Keratinocyte (primary cell): Measurements from ENCODE around the gene ZNFX1. TPM values are rescaled to one million over a fixed set of nuclear protein-coding genes. Genes with fewer than 3 reads are reported as not detected.
"Not testable (repeated sequence)": the region's sequence is repeated elsewhere in the genome, so short reads cannot be mapped to it uniquely, and the experiment has no call there.

Source experiments
- DNase-seq: peaks from one replicate; pipeline ENCODE4 v3.0.0-alpha.2; 2011; ENCODE audit warnings: low read depth, missing footprints, low spot score
- FAIRE-seq: peaks from 2 replicates; lab custom pipeline; 2011; peaks lifted over from hg19 to GRCh38; lab: Jason Lieb, UNC
- H2AFZ ChIP-seq: 2 replicates; pipeline ENCODE4 v1.6.0; 2012; ENCODE audit warnings: low read length, control low read depth, inconsistent platforms; ENCODE audit not compliant: control insufficient read depth
- H3K27ac ChIP-seq: 2 replicates; pipeline ENCODE4 v1.5.1; 2011; ENCODE audit warnings: low read length; ENCODE audit not compliant: control insufficient read depth, insufficient read depth
- H3K27me3 ChIP-seq: 3 replicates; pipeline ENCODE4 v1.6.0; 2011; ENCODE audit warnings: low read length; ENCODE audit not compliant: control insufficient read depth, insufficient read depth; ENCODE audit errors: extremely low read depth
- H3K36me3 ChIP-seq, 2 experiments: 2 replicates in 1 of 2; 3 replicates in 1 of 2; pipeline ENCODE4 v1.5.1; 2011; ENCODE audit warnings: low read length in 2 of 2, mild to moderate bottlenecking in 1 of 2; ENCODE audit not compliant: control insufficient read depth in 2 of 2, insufficient read depth in 2 of 2; ENCODE audit errors: extremely low read depth in 1 of 2
- H3K4me1 ChIP-seq: 3 replicates; pipeline ENCODE4 v1.5.1; 2011; ENCODE audit warnings: low read length; ENCODE audit not compliant: control insufficient read depth, insufficient read depth; ENCODE audit errors: extremely low read depth
- H3K4me2 ChIP-seq: 3 replicates; pipeline ENCODE4 v1.6.0; 2011; ENCODE audit warnings: low read depth, low read length; ENCODE audit not compliant: control insufficient read depth, insufficient read depth; ENCODE audit errors: extremely low read depth
- H3K4me3 ChIP-seq, 3 experiments: fragments of 200-600 bp in 1 of 3; sonication (generic) in 1 of 3; 2 replicates in 2 of 3; 3 replicates in 1 of 3; pipeline ENCODE4 v1.5.1; 2011 to 2016; ENCODE audit warnings: low read length in 3 of 3, mild to moderate bottlenecking in 3 of 3, control low read depth in 2 of 3, inconsistent platforms in 1 of 3, low read depth in 1 of 3, mixed read lengths in 1 of 3, mixed run types in 1 of 3, moderate library complexity in 1 of 3; ENCODE audit not compliant: control insufficient read depth in 2 of 3, insufficient read depth in 2 of 3; ENCODE audit errors: extremely low read depth in 1 of 3
- H3K79me2 ChIP-seq: 2 replicates; pipeline ENCODE4 v1.6.0; 2012; ENCODE audit warnings: low read length; ENCODE audit not compliant: control insufficient read depth, insufficient read depth
- H3K9ac ChIP-seq: 3 replicates; pipeline ENCODE4 v1.6.0; 2011; ENCODE audit warnings: low read length; ENCODE audit not compliant: control insufficient read depth, insufficient read depth; ENCODE audit errors: extremely low read depth
- H3K9me1 ChIP-seq: 3 replicates; pipeline ENCODE4 v1.6.0; 2011; ENCODE audit warnings: low read length; ENCODE audit not compliant: control insufficient read depth, insufficient read depth; ENCODE audit errors: extremely low read depth
- H3K9me3 ChIP-seq: 2 replicates; pipeline ENCODE4 v1.5.1; 2012; ENCODE audit warnings: low read depth, low read length; ENCODE audit not compliant: control insufficient read depth
- H4K20me1 ChIP-seq: 3 replicates; pipeline ENCODE4 v1.6.0; 2011; ENCODE audit warnings: low read length; ENCODE audit not compliant: control insufficient read depth, insufficient read depth; ENCODE audit errors: extremely low read depth
- EZH2 ChIP-seq: IDR thresholded peaks from one replicate; pipeline ENCODE4 v1.6.1; 2012; ENCODE audit warnings: inconsistent platforms, mild to moderate bottlenecking, low read length, moderate library complexity
- dilution Hi-C: fragments of 300-500 bp; cut with MboI; formaldehyde crosslinking; loops from one replicate; pipeline ENCODE4 v1.7.0; 2020; ENCODE audit warnings: low sequenced_read_pairs; ENCODE audit not compliant: extremely low pct_ligation_motif_present
- polyA plus RNA-seq, 5 experiments: library from polyadenylated mRNA; depleted of rRNA in 3 of 5; stranded (reverse) in 3 of 5; stranded (forward) in 1 of 5; unstranded in 1 of 5; fragments of >200 nt; gene quantifications; 1 replicate in 1 of 5; 2 replicates in 3 of 5; 3 replicates in 1 of 5; pipeline versions ENCODE4 v1.2.1 to v1.2.3, GENCODE V29; 2011 to 2012; ENCODE audit warnings: missing spikeins in 2 of 5, low read depth in 1 of 5, low replicate concordance in 1 of 5
- small RNA-seq, 3 experiments: library from RNA; depleted of rRNA; stranded (forward); fragments of <200 nt; gene quantifications; one replicate each; pipeline ENCODE3, GENCODE V24; 2012; ENCODE audit warnings: low read depth in 3 of 3, low replicate concordance in 1 of 3; ENCODE audit not compliant: insufficient read length in 3 of 3
- TF ChIP-seq, protein P1 (sequence below), 3 experiments: IDR thresholded peaks in 1 of 3; conservative IDR thresholded peaks in 1 of 3; optimal IDR thresholded peaks in 1 of 3; 2 replicates in 2 of 3; 3 replicates in 1 of 3; pipeline versions ENCODE3 to v1.5.1; 2011; ENCODE audit warnings: low read length in 3 of 3, mild to moderate bottlenecking in 3 of 3, moderate library complexity in 2 of 3, control low read depth in 1 of 3, inconsistent platforms in 1 of 3; ENCODE audit not compliant: insufficient read depth in 2 of 3; ENCODE audit errors: extremely low read depth in 1 of 3

Gene ZNFX1
- polyA plus RNA-seq, 1 donor (not counting 4 experiments of a cell fraction or from before 2014, with no cell fraction given), result 14.2 TPM

GRCh38 chr20:49199729-49200293 lies 78.0 kb downstream of the ZNFX1 start:
- no peak overlapping the region for H3K4me2 ChIP-seq
- H3K4me3 ChIP-seq, result no peak overlapping the region
- TF ChIP-seq EZH2, result no peak
- TF ChIP-seq, protein P1, sequence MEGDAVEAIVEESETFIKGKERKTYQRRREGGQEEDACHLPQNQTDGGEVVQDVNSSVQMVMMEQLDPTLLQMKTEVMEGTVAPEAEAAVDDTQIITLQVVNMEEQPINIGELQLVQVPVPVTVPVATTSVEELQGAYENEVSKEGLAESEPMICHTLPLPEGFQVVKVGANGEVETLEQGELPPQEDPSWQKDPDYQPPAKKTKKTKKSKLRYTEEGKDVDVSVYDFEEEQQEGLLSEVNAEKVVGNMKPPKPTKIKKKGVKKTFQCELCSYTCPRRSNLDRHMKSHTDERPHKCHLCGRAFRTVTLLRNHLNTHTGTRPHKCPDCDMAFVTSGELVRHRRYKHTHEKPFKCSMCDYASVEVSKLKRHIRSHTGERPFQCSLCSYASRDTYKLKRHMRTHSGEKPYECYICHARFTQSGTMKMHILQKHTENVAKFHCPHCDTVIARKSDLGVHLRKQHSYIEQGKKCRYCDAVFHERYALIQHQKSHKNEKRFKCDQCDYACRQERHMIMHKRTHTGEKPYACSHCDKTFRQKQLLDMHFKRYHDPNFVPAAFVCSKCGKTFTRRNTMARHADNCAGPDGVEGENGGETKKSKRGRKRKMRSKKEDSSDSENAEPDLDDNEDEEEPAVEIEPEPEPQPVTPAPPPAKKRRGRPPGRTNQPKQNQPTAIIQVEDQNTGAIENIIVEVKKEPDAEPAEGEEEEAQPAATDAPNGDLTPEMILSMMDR (optimal IDR thresholded peaks at IDR 0.05 in 1 of 3, IDR thresholded peaks at IDR 0.05 in 1 of 3, conservative IDR thresholded peaks at IDR 0.05 in 1 of 3; ENCODE audit: extremely low read depth in 1 of 3, insufficient read depth in 2 of 3, low read length in 3 of 3), result no peak
- DNase-seq (no peak), FAIRE-seq (no peak)
- dilution Hi-C loops, result no loop called here
- H3K9me3 ChIP-seq, result no peaks in the 10 kb centered on the region
- H2AFZ ChIP-seq, result no peak overlapping the region
- H3K9ac ChIP-seq, result no peak overlapping the region
- H4K20me1 ChIP-seq, result no peaks in the 10 kb centered on the region
- H3K27ac ChIP-seq, result no peak overlapping the region
- no peaks in the 10 kb centered on the region for H3K9me1 ChIP-seq
- no peaks in the 10 kb centered on the region for H3K27me3 ChIP-seq
- no peaks in the 10 kb centered on the region for H3K36me3 ChIP-seq
- no peaks in the 10 kb centered on the region for H3K4me1 ChIP-seq
- H3K79me2 ChIP-seq, result no peaks in the 10 kb centered on the region

- H3K79me2 ChIP-seq, H3K36me3 ChIP-seq, DNase-seq, H4K20me1 ChIP-seq, H3K27ac ChIP-seq, H3K4me3 ChIP-seq, H3K9me1 ChIP-seq, H3K9me3 ChIP-seq, H3K27me3 ChIP-seq, dilution Hi-C loops, H2AFZ ChIP-seq, H3K4me1 ChIP-seq, H3K4me2 ChIP-seq, H3K9ac ChIP-seq, FAIRE-seq: not testable (repeated sequence)
Observed at GRCh38 chr20:49192944-49193518, 84.8 kb downstream of the ZNFX1 start.

Small RNA genes lying within 50 kb of the gene (small RNA-seq; reads per million reads assigned to genes)
- 32.7 to 3,925 (median 1,433) reads per million in 3 experiments for gene SNORD12B
- 64.7 to 16,794 (median 946) reads per million in 3 experiments for gene SNORD12C

Other genes starting within 250 kb of the ZNFX1 start
- gene CSE1L, start 231.7 kb downstream of the ZNFX1 start, polyA plus RNA-seq, result 71.0 to 134 TPM (median 77.4 TPM) in 3 replicates
- 36.8 to 67.0 TPM (median 55.3 TPM) in 3 replicates for gene STAU1, start 89.7 kb downstream of the ZNFX1 start, polyA plus RNA-seq
- 33.8 to 42.1 TPM (median 34.5 TPM) in 3 replicates for gene DDX27, start 58.6 kb downstream of the ZNFX1 start, polyA plus RNA-seq
- gene KCNB1, start 204.6 kb upstream of the ZNFX1 start, polyA plus RNA-seq, result 0.03 TPM in 1 of 3 replicates, not detected in the others